ENCODE data around the gene USP6NL.

GRCh38 chr10:11444531-11445228, 166.8 kb downstream of the USP6NL start:
- TF ChIP-seq POLR2A (IDR thresholded peaks at IDR 0.05; ENCODE audit: low read length) (no peak), GATA1 (IDR thresholded peaks at IDR 0.05; ENCODE audit: low read depth, low read length) (no peak)

Measured in erythroblast (primary cell).